HCT116 (cell line): ENCODE results near the gene SETD2. TPM values are rescaled to one million over a fixed set of nuclear protein-coding genes. Genes with fewer than 3 reads are reported as not detected.
A peak's percentile ranks its signal among the peaks of the same experiment; 100 is the strongest.

ENCODE experiments used
- ATAC-seq: fragments of 200-7000 bp; cut with Tn5 transposase; 2 replicates; pipeline ENCODE4 v1.9.1; 2020; ENCODE audit warnings: mild to moderate bottlenecking, moderate library complexity
- BruUV-seq: library from RNA; stranded (reverse); fragments of 400-500 nt; replicated peaks from 2 replicates; lab custom pipeline; 2021; lab: Mats Ljungman, UMichigan
- CTCF ChIA-PET: fragments of 300-600 bp; sonication (Branson Sonifier 250); formaldehyde crosslinking; loops from one replicate; lab custom pipeline; 2021; ENCODE audit warnings: antibody characterized with exemption; lab: Charles Lee
- POLR2A ChIA-PET: fragments of 300-600, 350-600 bp; sonication (Branson Sonifier 250); formaldehyde crosslinking; loops from one replicate; lab custom pipeline; 2021; ENCODE audit warnings: antibody characterized with exemption; lab: Charles Lee
- RAD21 ChIA-PET, 2 experiments: fragments of 300-600 bp; sonication (Branson Sonifier 250); formaldehyde crosslinking; loops; one replicate each; lab custom pipeline; 2023; ENCODE audit warnings: low total read pairs in 2 of 2; ENCODE audit not compliant: uncharacterized antibody in 2 of 2, unreplicated experiment in 2 of 2, low non-redundant PET in 1 of 2; lab: Charles Lee
- DNase-seq: peaks from one replicate; pipeline ENCODE4 v3.0.0-alpha.2; 2010; ENCODE audit warnings: low read depth, low spot score
- H2AFZ ChIP-seq: fragments of 200-600 bp; shearing (Covaris generic), sonication (generic); 2 replicates; pipeline ENCODE4 v1.6.1; 2017; ENCODE audit warnings: low read depth, mixed run types, mixed read lengths, antibody characterized with exemption, low read length; ENCODE audit not compliant: poor library complexity, severe bottlenecking
- H3K27ac ChIP-seq: 2 replicates; pipeline ENCODE4 v1.5.1; 2012; ENCODE audit warnings: low read depth, low read length
- H3K27me3 ChIP-seq: fragments of 200-600 bp; sonication (generic); 2 replicates; pipeline ENCODE4 v1.6.1; 2016; ENCODE audit warnings: mixed run types, low read length, mixed read lengths; ENCODE audit not compliant: insufficient read depth
- H3K36me3 ChIP-seq, 2 experiments: fragments of 200-500 bp in 1 of 2; fragments of 200-600 bp in 1 of 2; sonication (Bioruptor generic) in 1 of 2; sonication (generic) in 1 of 2; 2 replicates each; pipeline versions ENCODE4 v1.5.1 to v1.6.1; 2014 to 2016; ENCODE audit warnings: low read length in 2 of 2, inconsistent platforms in 1 of 2, mixed read lengths in 1 of 2, mixed run types in 1 of 2; ENCODE audit not compliant: insufficient read depth in 2 of 2, control insufficient read depth in 1 of 2
- H3K4me1 ChIP-seq, 2 experiments: fragments of 200-600 bp in 1 of 2; sonication (generic) in 1 of 2; 2 replicates each; pipeline versions ENCODE4 v1.5.1 to v1.6.1; 2012 to 2017; ENCODE audit warnings: low read length in 2 of 2, inconsistent platforms in 1 of 2, mild to moderate bottlenecking in 1 of 2, mixed read lengths in 1 of 2, mixed run types in 1 of 2, moderate library complexity in 1 of 2; ENCODE audit not compliant: insufficient read depth in 2 of 2, control insufficient read depth in 1 of 2
- H3K4me2 ChIP-seq: fragments of 200-600 bp; sonication (generic); 2 replicates; pipeline ENCODE4 v1.6.1; 2017; ENCODE audit warnings: mixed run types, low read length, mixed read lengths
- H3K4me3 ChIP-seq, 2 experiments: fragments of 200-600 bp in 1 of 2; sonication (generic) in 1 of 2; replicated peaks in 1 of 2; 2 replicates each; pipeline ENCODE4 v1.5.1; 2011 to 2016; ENCODE audit warnings: low read length in 2 of 2, control low read depth in 1 of 2, low read depth in 1 of 2, mild to moderate bottlenecking in 1 of 2, mixed read lengths in 1 of 2, mixed run types in 1 of 2
- H3K79me2 ChIP-seq: fragments of 200-600 bp; sonication (generic); 2 replicates; pipeline ENCODE4 v1.6.1; 2017; ENCODE audit warnings: mild to moderate bottlenecking, mixed run types, low read length, moderate library complexity, mixed read lengths; ENCODE audit not compliant: insufficient read depth
- H3K9ac ChIP-seq: fragments of 200-600 bp; sonication (generic); 2 replicates; pipeline ENCODE4 v1.6.1; 2016; ENCODE audit warnings: low read length, mixed read lengths
- H3K9me2 ChIP-seq: fragments of 200-600 bp; sonication (generic), shearing (Covaris generic); 2 replicates; pipeline ENCODE4 v1.6.1; 2017; ENCODE audit warnings: mixed run types, mild to moderate bottlenecking, moderate library complexity; ENCODE audit not compliant: insufficient read depth
- H3K9me3 ChIP-seq, 2 experiments: fragments of 200-500 bp in 1 of 2; fragments of 200-600 bp in 1 of 2; sonication (Bioruptor generic) in 1 of 2; sonication (generic) in 1 of 2; 2 replicates each; pipeline ENCODE4 v1.6.1; 2014 to 2017; ENCODE audit warnings: low read length in 2 of 2, mixed read lengths in 2 of 2, inconsistent platforms in 1 of 2, low read depth in 1 of 2, mild to moderate bottlenecking in 1 of 2, mixed run types in 1 of 2, moderate library complexity in 1 of 2; ENCODE audit not compliant: control insufficient read depth in 1 of 2, insufficient read depth in 1 of 2
- H4K20me1 ChIP-seq: fragments of 200-600 bp; sonication (generic), shearing (Covaris generic); 2 replicates; pipeline ENCODE4 v1.6.1; 2017; ENCODE audit warnings: mixed run types, mild to moderate bottlenecking, moderate library complexity; ENCODE audit not compliant: insufficient read depth
- EZH2 ChIP-seq: fragments of 200-600 bp; sonication (generic); IDR thresholded peaks from 2 replicates; pipeline ENCODE4 v1.6.1; 2017; ENCODE audit warnings: antibody characterized with exemption, mixed run types
- JUND ChIP-seq: IDR thresholded peaks from 2 replicates; pipeline ENCODE4 v1.6.1; 2012
- POLR2AphosphoS5 ChIP-seq: IDR thresholded peaks from 2 replicates; pipeline ENCODE4 v1.6.1; 2011; ENCODE audit warnings: mild to moderate bottlenecking, low read depth, low read length, moderate library complexity
- SIN3A ChIP-seq: IDR thresholded peaks from 2 replicates; pipeline ENCODE4 v1.6.1; 2012; ENCODE audit warnings: low read depth
- ZFX ChIP-seq: fragments of 450-650 bp; IDR thresholded peaks from 2 replicates; pipeline ENCODE4 v1.6.1; 2017
- ZNF274 ChIP-seq: fragments of 200-500 bp; sonication (Bioruptor generic); IDR thresholded peaks from 2 replicates; pipeline ENCODE4 v1.6.1; 2014; ENCODE audit warnings: mild to moderate bottlenecking, low read depth, low read length, inconsistent platforms
- intact Hi-C: fragments of 100-400 bp; cut with micrococcal nuclease; formaldehyde crosslinking; loops from 2 replicates; pipeline ENCODE4 v1.10.0; 2022
- total RNA-seq: library from RNA; stranded (reverse); gene quantifications from one replicate; pipeline ENCODE4 v1.2.1, GENCODE V29; 2021; ENCODE audit not compliant: unreplicated experiment
- TF ChIP-seq, protein P1 (sequence below), 3 experiments: fragments of 200-600 bp in 1 of 3; sonication (generic) in 1 of 3; IDR thresholded peaks in 2 of 3; conservative IDR thresholded peaks in 1 of 3; 2 replicates each; pipeline ENCODE4 v1.5.1; 2012 to 2017; ENCODE audit warnings: low read depth in 2 of 3, low read length in 2 of 3, antibody characterized with exemption in 1 of 3, borderline replicate concordance in 1 of 3, control low read depth in 1 of 3, mild to moderate bottlenecking in 1 of 3, mixed read lengths in 1 of 3, mixed run types in 1 of 3, moderate library complexity in 1 of 3; ENCODE audit not compliant: insufficient read depth in 1 of 3

The SETD2 gene
- total RNA-seq, 1 experiment from 2014 or later: 33.0 TPM

DNA sequence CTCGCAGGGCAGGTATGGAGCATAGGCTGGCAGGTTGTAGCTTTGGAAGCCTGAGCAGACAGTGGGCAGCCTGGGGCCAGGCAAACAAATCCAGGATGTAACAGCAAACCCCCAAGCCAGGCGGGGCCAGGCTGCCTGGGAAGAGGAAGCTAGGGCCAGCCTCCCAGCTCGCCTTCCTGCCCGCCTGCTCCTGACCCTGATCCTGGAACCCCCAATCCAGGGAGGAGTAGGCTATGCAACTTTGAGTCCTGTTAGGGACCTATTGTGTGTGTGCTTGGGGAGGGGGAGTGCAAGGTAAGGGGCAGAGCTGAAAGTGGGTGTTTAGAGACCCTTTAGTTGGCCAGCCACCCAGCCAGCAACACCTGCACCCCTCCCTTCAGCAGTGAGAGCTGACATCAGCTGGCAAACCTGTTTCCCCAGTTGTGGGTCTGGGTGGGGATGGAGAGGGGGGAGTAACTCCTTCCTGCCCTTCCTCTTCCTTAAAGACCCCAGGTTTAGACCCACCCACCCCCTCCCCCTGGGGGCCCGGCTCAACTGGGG is 181.9 kb downstream of the SETD2 start:
- Histone ChIP-seq H3K27ac (no peak overlapping the region; the same call in 1 of the 2 replicates), H3K79me2 (peaks cover 56% of the 10 kb centered on the region), H3K9me2 (no peaks in the 10 kb centered on the region), H3K9me3 (no peaks in the 10 kb centered on the region)
- CTCF ChIA-PET: no interaction called here
- TF ChIP-seq, protein P1, sequence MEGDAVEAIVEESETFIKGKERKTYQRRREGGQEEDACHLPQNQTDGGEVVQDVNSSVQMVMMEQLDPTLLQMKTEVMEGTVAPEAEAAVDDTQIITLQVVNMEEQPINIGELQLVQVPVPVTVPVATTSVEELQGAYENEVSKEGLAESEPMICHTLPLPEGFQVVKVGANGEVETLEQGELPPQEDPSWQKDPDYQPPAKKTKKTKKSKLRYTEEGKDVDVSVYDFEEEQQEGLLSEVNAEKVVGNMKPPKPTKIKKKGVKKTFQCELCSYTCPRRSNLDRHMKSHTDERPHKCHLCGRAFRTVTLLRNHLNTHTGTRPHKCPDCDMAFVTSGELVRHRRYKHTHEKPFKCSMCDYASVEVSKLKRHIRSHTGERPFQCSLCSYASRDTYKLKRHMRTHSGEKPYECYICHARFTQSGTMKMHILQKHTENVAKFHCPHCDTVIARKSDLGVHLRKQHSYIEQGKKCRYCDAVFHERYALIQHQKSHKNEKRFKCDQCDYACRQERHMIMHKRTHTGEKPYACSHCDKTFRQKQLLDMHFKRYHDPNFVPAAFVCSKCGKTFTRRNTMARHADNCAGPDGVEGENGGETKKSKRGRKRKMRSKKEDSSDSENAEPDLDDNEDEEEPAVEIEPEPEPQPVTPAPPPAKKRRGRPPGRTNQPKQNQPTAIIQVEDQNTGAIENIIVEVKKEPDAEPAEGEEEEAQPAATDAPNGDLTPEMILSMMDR (IDR thresholded peaks at IDR 0.05 in 2 of 3, conservative IDR thresholded peaks at IDR 0.05 in 1 of 3; ENCODE audit: borderline replicate concordance in 1 of 3, insufficient read depth in 1 of 3, low read depth in 2 of 3, low read length in 2 of 3): no peak
- TF ChIP-seq SIN3A (no peak), EZH2 (no peak), ZNF274 (no peak)
- TF ChIP-seq, all 23 proteins: peak for 0
- H3K4me3 ChIP-seq: no peak overlapping the region
- POLR2A ChIA-PET: no interaction called here
- ATAC-seq (no peak), DNase-seq (no peak)
- no peaks in the 10 kb centered on the region for H3K36me3 ChIP-seq
- H2AFZ ChIP-seq: no peak overlapping the region
- BruUV-seq: no TSS peak
- no peaks in the 10 kb centered on the region for H4K20me1 ChIP-seq
- peaks cover 24 to 48% of the 10 kb centered on the region in 2 experiments for H3K4me1 ChIP-seq
- H3K27me3 ChIP-seq: no peaks in the 10 kb centered on the region
- peak overlapping the region; percentile 55 for H3K4me2 ChIP-seq
- RAD21 ChIA-PET: no interaction called here
- intact Hi-C loops: no loop called here
- H3K9ac ChIP-seq: 0 out of 2 replicates have a peak overlapping the region, but pooled peaks have one; percentile 20

DNA sequence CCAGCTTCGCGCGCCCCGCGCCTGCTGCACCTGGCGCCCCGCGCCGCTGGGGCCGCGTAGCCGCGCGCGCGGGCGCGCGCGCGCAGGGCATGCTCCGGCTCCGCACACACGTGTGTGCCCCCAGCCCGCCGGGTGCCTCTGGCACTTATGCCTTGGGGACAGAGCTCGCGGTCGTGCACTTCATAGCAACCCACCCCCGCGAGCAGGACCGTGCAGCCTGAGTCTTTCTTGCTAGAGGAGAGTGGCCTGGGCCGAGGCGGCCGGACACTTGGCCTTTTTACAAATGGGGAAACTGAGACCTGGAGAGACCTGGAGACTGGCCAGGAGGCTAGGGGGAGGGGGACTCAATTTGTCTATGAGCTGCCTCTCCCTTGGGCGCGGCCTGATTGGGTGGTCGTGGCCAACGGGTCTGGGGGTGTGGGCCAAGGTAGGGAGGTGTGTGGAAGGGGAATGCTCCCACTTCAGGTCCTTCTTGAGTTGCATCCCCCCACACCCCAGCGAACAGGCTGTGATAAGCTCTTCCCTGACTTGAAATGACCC is 183.9 kb downstream of the SETD2 start:
- RAD21 ChIA-PET: interaction anchor here in 1 of 2 experiments (0.6 kb wide), 1 partner anchor 809 kb away, joined by 3 read pairs; no protein-coding TSS in a partner anchor
- POLR2A ChIA-PET: no interaction called here
- CTCF ChIA-PET: interaction anchor here (2.0 kb wide), 1 partner anchor 57 kb away, joined by 5 read pairs; no protein-coding TSS in a partner anchor
- Histone ChIP-seq H3K36me3 (no peaks in the 10 kb centered on the region), H3K9me2 (no peaks in the 10 kb centered on the region), H3K27ac (peak overlapping the region; percentile 78), H3K27me3 (no peaks in the 10 kb centered on the region), H3K4me3 (peak overlapping the region; percentile 88 to 98), H4K20me1 (peaks cover under 1% of the 10 kb centered on the region; the same call in 1 of the 2 replicates), H3K9ac (peak overlapping the region; percentile 98), H3K4me2 (peak overlapping the region; percentile 95), H3K9me3 (no peaks in the 10 kb centered on the region), H2AFZ (no peak overlapping the region), H3K4me1 (peaks cover 24 to 49% of the 10 kb centered on the region in 2 experiments), H3K79me2 (peaks cover 52% of the 10 kb centered on the region)
- intact Hi-C loops: loop anchor here (5.0 kb wide), 1 partner anchor 43 kb away; no protein-coding TSS in a partner anchor
- no peak for DNase-seq
- no TSS peak for BruUV-seq
- no peak for TF ChIP-seq POLR2AphosphoS5
- no peak for TF ChIP-seq JUND
- TF ChIP-seq ZFX: peak; percentile 69; the same call in 1 of the 2 replicates
- ATAC-seq: peak; percentile 21
